Ishikawa (cell line): Measurements from ENCODE around the gene GHRHR.

ENCODE experiments used
- CEBPB ChIP-seq: IDR thresholded peaks from 2 replicates; pipeline ENCODE4 v1.6.1; 2012
- CREB1 ChIP-seq: IDR thresholded peaks from 2 replicates; pipeline ENCODE4 v1.6.1; 2012; ENCODE audit warnings: low read depth
- EGR1 ChIP-seq: IDR thresholded peaks from 2 replicates; pipeline ENCODE4 v1.6.1; 2012
- EP300 ChIP-seq: IDR thresholded peaks from 2 replicates; pipeline ENCODE4 v1.6.1; 2012; ENCODE audit warnings: borderline replicate concordance
- FOXM1 ChIP-seq: IDR thresholded peaks from 2 replicates; pipeline ENCODE4 v1.6.1; 2012; ENCODE audit warnings: low read depth, borderline replicate concordance
- NFIC ChIP-seq: IDR thresholded peaks from 2 replicates; pipeline ENCODE4 v1.6.1; 2012
- RAD21 ChIP-seq: IDR thresholded peaks from 2 replicates; pipeline ENCODE4 v1.6.1; 2012; ENCODE audit warnings: low read depth
- REST ChIP-seq: IDR thresholded peaks from 2 replicates; pipeline ENCODE4 v1.6.1; 2012; ENCODE audit warnings: low read depth, mild to moderate bottlenecking
- TAF1 ChIP-seq: IDR thresholded peaks from 2 replicates; pipeline ENCODE4 v1.6.1; 2012; ENCODE audit warnings: low read depth, mild to moderate bottlenecking
- TCF12 ChIP-seq: IDR thresholded peaks from 2 replicates; pipeline ENCODE4 v1.6.1; 2012; ENCODE audit warnings: low read depth
- TEAD4 ChIP-seq: IDR thresholded peaks from 2 replicates; pipeline ENCODE4 v1.6.1; 2012
- YY1 ChIP-seq: IDR thresholded peaks from 2 replicates; pipeline ENCODE4 v1.6.1; 2012; ENCODE audit warnings: low read depth
- ZBTB7A ChIP-seq: IDR thresholded peaks from 2 replicates; pipeline ENCODE4 v1.6.1; 2012; ENCODE audit warnings: low read depth
- TF ChIP-seq, protein P1 (sequence below): IDR thresholded peaks from 2 replicates; pipeline ENCODE4 v1.6.1; 2012
- TF ChIP-seq, protein P2 (sequence below): IDR thresholded peaks from 2 replicates; pipeline ENCODE4 v1.6.1; 2012

The GHRHR gene

DNA sequence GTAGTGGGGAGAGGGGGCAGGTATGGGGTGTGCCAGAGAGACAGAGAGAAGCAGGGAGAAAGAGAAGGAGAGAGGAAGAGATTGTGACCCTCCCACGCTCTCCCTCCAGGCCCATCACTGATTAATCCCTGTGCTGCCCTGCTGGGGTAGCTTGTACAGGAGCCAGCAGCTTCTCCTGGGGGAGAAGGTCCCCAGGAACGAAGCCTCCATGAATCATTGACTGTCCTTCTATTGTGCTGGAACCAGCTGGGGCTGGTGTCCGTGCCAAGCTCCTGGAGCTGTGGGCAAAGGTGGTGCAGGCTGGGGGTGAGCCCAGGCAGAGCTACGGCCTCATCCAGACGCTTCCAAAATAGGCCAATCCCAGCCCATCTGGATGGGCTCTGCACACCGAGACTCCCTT, 31.2 kb upstream of the GHRHR start:
- TF ChIP-seq YY1 (no peak), CEBPB (no peak), REST (no peak), EGR1 (no peak), TAF1 (no peak), TCF12 (no peak), TEAD4 (no peak), RAD21 (no peak), CREB1 (no peak), NFIC (no peak), EP300 (no peak), FOXM1 (no peak), ZBTB7A (no peak)
- TF ChIP-seq, protein P1, sequence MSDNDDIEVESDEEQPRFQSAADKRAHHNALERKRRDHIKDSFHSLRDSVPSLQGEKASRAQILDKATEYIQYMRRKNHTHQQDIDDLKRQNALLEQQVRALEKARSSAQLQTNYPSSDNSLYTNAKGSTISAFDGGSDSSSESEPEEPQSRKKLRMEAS, result no peak
- TF ChIP-seq, protein P2, sequence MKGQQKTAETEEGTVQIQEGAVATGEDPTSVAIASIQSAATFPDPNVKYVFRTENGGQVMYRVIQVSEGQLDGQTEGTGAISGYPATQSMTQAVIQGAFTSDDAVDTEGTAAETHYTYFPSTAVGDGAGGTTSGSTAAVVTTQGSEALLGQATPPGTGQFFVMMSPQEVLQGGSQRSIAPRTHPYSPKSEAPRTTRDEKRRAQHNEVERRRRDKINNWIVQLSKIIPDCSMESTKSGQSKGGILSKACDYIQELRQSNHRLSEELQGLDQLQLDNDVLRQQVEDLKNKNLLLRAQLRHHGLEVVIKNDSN, result no peak

DNA sequence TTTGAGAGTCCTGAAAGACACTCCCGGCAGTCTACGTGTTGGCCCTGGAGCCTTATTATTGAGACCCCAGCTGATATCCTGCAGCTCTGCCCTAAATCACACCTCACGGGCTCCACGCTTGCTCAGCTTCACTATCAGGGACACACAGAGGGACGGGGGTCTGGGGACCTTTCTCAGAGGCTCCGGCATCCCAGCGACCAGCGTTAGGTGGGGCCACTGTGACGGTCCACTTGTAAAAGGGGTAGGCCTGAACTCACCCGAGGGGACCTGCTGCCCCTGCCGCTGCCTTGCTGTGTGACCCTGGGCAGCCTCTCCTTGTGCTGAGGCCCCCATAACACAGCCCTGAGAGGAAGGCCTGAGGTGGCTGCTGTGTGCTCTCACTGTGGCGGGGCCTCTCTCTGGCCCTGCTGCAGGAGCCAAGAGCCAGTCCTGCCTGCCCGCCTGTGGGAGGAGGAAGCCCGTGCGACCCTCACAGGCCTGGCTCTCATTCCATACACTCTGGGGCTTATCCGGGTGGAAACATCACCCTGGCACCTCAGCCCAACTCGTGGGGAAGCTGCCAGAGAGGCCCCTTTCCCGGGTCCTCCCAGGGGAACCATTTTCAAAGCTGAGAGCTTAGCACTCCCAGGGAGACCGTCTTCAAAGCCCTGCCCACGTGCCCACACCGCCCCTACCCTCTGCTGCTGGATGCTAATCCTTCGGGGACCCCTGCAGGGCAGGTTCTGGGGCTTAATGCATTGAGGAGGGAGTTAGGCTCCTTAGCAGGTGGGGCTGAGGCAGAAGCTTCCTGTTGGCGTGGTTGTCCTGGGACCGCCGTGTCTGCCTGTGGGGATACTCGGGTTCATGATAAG, 30.4 kb upstream of the GHRHR start:
- TF ChIP-seq EGR1 (no peak), NFIC (no peak), REST (no peak), TCF12 (no peak), TEAD4 (no peak), RAD21 (no peak), EP300 (no peak), YY1 (no peak), FOXM1 (no peak), CEBPB (no peak), ZBTB7A (no peak)
- TF ChIP-seq, protein P1, result no peak
- TF ChIP-seq, protein P2, result no peak

- TF ChIP-seq, protein P1, result no peak
- no peak for TF ChIP-seq TAF1
- no peak for TF ChIP-seq EP300
- no peak for TF ChIP-seq EGR1
- TF ChIP-seq TCF12, result no peak
- no peak for TF ChIP-seq CREB1
- TF ChIP-seq CEBPB, result no peak
- no peak for TF ChIP-seq TEAD4
- no peak for TF ChIP-seq RAD21
- no peak for TF ChIP-seq NFIC
Measured at GRCh38 chr7:30934225-30934624, 29.5 kb upstream of the GHRHR start.

DNA sequence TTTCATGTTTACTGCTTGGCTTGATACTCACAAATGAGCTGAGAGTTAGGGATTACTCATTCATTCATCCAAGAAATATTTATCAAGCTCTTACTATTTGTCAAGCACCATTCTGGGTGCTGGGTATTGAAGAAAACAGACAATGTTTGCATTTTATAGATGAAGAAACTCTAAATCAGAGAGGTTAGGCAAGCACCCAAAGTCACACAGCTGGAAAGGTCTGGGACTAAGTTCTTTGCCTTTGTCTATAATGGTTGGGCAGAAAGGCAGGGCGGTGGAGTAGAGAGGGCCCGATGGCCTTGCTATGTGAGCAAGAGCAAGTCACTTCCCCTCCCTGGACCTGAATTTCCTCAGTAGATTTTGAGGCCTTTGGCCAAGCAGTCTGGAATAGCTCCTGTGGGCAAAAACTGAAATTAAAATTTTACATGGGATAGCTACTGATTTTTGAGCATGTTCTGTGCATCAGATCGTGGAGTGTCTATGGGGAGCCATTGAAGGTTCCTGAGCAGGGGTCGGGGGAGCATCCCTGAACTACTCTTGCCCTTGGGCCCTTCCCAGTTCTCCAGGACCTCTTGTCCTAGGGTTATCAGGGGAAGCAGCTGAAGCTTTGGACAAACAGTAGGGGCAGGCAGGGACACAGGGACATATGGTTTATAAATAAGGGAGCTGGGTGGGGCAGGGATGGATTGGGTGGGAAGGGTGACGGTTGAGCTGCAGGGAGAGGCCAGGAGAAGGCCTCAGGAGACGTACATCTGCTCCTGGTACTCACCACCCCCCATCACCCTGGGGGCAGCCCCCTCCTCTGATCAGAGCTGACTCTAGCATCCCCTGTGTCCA, 28.8 kb upstream of the GHRHR start:
- no peak for TF ChIP-seq YY1
- TF ChIP-seq CEBPB, result no peak
- no peak for TF ChIP-seq TCF12
- TF ChIP-seq ZBTB7A, result no peak
- TF ChIP-seq CREB1, result no peak
- TF ChIP-seq NFIC, result no peak
- no peak for TF ChIP-seq EP300
- no peak for TF ChIP-seq TEAD4
- TF ChIP-seq, protein P2, result no peak
- TF ChIP-seq TAF1, result no peak
- TF ChIP-seq EGR1, result no peak
- TF ChIP-seq RAD21, result no peak
- TF ChIP-seq REST, result no peak
- TF ChIP-seq, protein P1, result no peak
- TF ChIP-seq FOXM1, result no peak
